Measurements from ENCODE around the gene ITM2A.

DNA sequence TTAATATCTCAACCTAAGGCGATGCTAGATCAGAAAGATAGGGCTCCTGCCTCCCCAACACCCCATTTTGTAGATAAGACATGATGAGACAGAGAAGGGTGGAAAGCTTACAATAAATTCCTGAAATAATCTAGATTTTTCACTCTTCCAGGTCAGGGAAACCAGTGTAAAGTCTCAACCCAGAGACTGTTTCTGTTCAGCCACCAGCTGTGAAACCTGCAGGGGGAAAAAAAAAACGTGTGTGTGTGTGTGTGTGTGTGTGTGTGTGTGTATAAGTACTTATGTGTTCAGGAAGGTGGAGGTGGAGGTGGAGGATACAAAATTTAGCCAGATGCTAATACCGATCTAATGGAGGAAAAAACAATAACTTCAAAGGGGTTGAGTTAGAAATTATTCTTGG, 773 bp upstream of the ITM2A start:
- TF ChIP-seq, protein P1, sequence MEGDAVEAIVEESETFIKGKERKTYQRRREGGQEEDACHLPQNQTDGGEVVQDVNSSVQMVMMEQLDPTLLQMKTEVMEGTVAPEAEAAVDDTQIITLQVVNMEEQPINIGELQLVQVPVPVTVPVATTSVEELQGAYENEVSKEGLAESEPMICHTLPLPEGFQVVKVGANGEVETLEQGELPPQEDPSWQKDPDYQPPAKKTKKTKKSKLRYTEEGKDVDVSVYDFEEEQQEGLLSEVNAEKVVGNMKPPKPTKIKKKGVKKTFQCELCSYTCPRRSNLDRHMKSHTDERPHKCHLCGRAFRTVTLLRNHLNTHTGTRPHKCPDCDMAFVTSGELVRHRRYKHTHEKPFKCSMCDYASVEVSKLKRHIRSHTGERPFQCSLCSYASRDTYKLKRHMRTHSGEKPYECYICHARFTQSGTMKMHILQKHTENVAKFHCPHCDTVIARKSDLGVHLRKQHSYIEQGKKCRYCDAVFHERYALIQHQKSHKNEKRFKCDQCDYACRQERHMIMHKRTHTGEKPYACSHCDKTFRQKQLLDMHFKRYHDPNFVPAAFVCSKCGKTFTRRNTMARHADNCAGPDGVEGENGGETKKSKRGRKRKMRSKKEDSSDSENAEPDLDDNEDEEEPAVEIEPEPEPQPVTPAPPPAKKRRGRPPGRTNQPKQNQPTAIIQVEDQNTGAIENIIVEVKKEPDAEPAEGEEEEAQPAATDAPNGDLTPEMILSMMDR (IDR thresholded peaks at IDR 0.05; ENCODE audit: low read depth, low read length) = no peak
- no peak for TF ChIP-seq EZH2phosphoT487 (IDR thresholded peaks at IDR 0.05; ENCODE audit: low read depth)
